C4-2B (cell line): ENCODE data around the gene WDR7.

Source experiments
- ZFX ChIP-seq: fragments of 450-650 bp; IDR thresholded peaks from 2 replicates; pipeline ENCODE4 v1.6.1; 2017
- TF ChIP-seq, protein P1 (sequence below): fragments of 450-650 bp; conservative IDR thresholded peaks from 2 replicates; pipeline ENCODE4 v1.5.1; 2017; ENCODE audit warnings: mild to moderate bottlenecking

DNA sequence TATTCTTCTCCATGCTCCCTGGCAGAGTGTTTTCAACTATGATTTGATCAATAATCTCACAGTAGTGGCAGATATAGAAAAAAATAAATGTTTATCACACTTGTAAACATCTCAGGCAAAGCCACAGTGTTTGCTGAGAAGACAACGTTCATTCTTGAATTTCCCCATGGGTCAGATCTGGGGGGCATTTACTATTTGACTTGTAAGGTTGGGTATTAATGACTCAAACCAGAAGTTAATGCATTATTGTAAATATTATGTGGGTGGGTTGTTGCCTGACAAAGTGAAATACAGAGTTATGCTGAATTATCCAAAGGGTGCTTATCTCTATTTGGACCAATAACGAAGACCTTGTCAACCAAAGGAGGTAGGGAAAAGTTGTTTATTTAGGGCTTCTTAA is 346.0 kb downstream of the WDR7 start:
- TF ChIP-seq, protein P1, sequence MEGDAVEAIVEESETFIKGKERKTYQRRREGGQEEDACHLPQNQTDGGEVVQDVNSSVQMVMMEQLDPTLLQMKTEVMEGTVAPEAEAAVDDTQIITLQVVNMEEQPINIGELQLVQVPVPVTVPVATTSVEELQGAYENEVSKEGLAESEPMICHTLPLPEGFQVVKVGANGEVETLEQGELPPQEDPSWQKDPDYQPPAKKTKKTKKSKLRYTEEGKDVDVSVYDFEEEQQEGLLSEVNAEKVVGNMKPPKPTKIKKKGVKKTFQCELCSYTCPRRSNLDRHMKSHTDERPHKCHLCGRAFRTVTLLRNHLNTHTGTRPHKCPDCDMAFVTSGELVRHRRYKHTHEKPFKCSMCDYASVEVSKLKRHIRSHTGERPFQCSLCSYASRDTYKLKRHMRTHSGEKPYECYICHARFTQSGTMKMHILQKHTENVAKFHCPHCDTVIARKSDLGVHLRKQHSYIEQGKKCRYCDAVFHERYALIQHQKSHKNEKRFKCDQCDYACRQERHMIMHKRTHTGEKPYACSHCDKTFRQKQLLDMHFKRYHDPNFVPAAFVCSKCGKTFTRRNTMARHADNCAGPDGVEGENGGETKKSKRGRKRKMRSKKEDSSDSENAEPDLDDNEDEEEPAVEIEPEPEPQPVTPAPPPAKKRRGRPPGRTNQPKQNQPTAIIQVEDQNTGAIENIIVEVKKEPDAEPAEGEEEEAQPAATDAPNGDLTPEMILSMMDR = no peak
- no peak for TF ChIP-seq ZFX
